AG09309 (cell line): Measurements from ENCODE around the gene RNF44.

Experiments used
- DNase-seq: peaks from one replicate; pipeline ENCODE4 v3.0.0-alpha.2; 2010; ENCODE audit warnings: low read depth
- H3K4me3 ChIP-seq: 2 replicates; pipeline ENCODE4 v1.5.1; 2011; ENCODE audit warnings: mild to moderate bottlenecking, low read depth, low read length, moderate library complexity; ENCODE audit not compliant: control insufficient read depth
- CTCF ChIP-seq: IDR thresholded peaks from 2 replicates; pipeline ENCODE4 v1.5.1; 2011; ENCODE audit warnings: mild to moderate bottlenecking, low read depth, low read length, inconsistent platforms; ENCODE audit not compliant: insufficient read depth, control insufficient read depth; ENCODE audit errors: missing control alignments

Gene RNF44

GRCh38 chr5:176528761-176529115 is 8.5 kb downstream of the RNF44 start:
- no peak for TF ChIP-seq CTCF
- DNase-seq: no peak
- H3K4me3 ChIP-seq: no peak overlapping the region

- TF ChIP-seq CTCF: no peak
- H3K4me3 ChIP-seq: no peak overlapping the region
- DNase-seq: no peak
These were observed 8.9 kb downstream of the RNF44 start for GRCh38 chr5:176528301-176528700.

- TF ChIP-seq CTCF: no peak
- H3K4me3 ChIP-seq: no peak overlapping the region
- DNase-seq: no peak
These were observed 9.7 kb downstream of the RNF44 start for GRCh38 chr5:176527246-176528222.

GRCh38 chr5:176526462-176526861 is 10.7 kb downstream of the RNF44 start:
- no peak for TF ChIP-seq CTCF
- no peak overlapping the region for H3K4me3 ChIP-seq
- DNase-seq: no peak

GRCh38 chr5:176525677-176526076 is 11.5 kb downstream of the RNF44 start:
- H3K4me3 ChIP-seq: no peak overlapping the region
- DNase-seq: no peak
- TF ChIP-seq CTCF: no peak

- no peak for DNase-seq
- no peak for TF ChIP-seq CTCF
- H3K4me3 ChIP-seq: no peak overlapping the region
These were observed 12.2 kb downstream of the RNF44 start for GRCh38 chr5:176524987-176525386.
